ENCODE results near the gene CXCL11. TPM values are rescaled to one million over a fixed set of nuclear protein-coding genes. Genes with fewer than 3 reads are reported as not detected.

CXCL11 gene
- total RNA-seq, 1 experiment from 2014 or later: 0.30 TPM

GRCh38 chr4:76011018-76011670, 24.7 kb downstream of the CXCL11 start:
- no peaks in the 10 kb centered on the region for H3K9me3 ChIP-seq (ENCODE audit: low read depth, low read length, poor library complexity, severe bottlenecking)
- H3K27ac ChIP-seq (ENCODE audit: low read depth, low read length, poor library complexity, severe bottlenecking): peak overlapping the region; percentile 61
- no peaks in the 10 kb centered on the region for H3K27me3 ChIP-seq (replicated peaks; ENCODE audit: insufficient read depth, low read depth, low read length, poor library complexity)
- peaks cover 15% of the 10 kb centered on the region for H3K4me1 ChIP-seq (ENCODE audit: insufficient read depth, low read length, poor library complexity, severe bottlenecking)
- H3K36me3 ChIP-seq (ENCODE audit: insufficient read depth, low read length, poor library complexity, severe bottlenecking): no peaks in the 10 kb centered on the region
- no peak for DNase-seq (ENCODE audit: low spot score)
- H3K4me3 ChIP-seq (ENCODE audit: low read depth, low read length, poor library complexity, severe bottlenecking): no peak overlapping the region
- TF ChIP-seq CTCF (conservative IDR thresholded peaks at IDR 0.05; ENCODE audit: low read depth, low read length) (no peak), EZH2 (IDR thresholded peaks at IDR 0.05; ENCODE audit: borderline replicate concordance, low read depth, low read length, poor library complexity, severe bottlenecking) (no peak)
- CTCF ChIA-PET: no interaction called here
- intact Hi-C loops (cut with micrococcal nuclease; ENCODE audit: unreplicated experiment): no loop called here
- POLR2A ChIA-PET (ENCODE audit: low non-redundant PET): no interaction called here
- no TSS peak for BruUV-seq (replicated peaks)

- H3K36me3 ChIP-seq (ENCODE audit: insufficient read depth, low read length, poor library complexity, severe bottlenecking): no peaks in the 10 kb centered on the region
- intact Hi-C loops (cut with micrococcal nuclease; ENCODE audit: unreplicated experiment): no loop called here
- H3K27ac ChIP-seq (ENCODE audit: low read depth, low read length, poor library complexity, severe bottlenecking): no peak overlapping the region
- ChIA-PET CTCF (no interaction called here), POLR2A (ENCODE audit: low non-redundant PET) (no interaction called here)
- no peak for DNase-seq (ENCODE audit: low spot score)
- TF ChIP-seq EZH2 (IDR thresholded peaks at IDR 0.05; ENCODE audit: borderline replicate concordance, low read depth, low read length, poor library complexity, severe bottlenecking): no peak
- no peak for TF ChIP-seq CTCF (conservative IDR thresholded peaks at IDR 0.05; ENCODE audit: low read depth, low read length)
- H3K4me1 ChIP-seq (ENCODE audit: insufficient read depth, low read length, poor library complexity, severe bottlenecking): peaks cover 15% of the 10 kb centered on the region
- H3K4me3 ChIP-seq (ENCODE audit: low read depth, low read length, poor library complexity, severe bottlenecking): no peak overlapping the region
- no peaks in the 10 kb centered on the region for H3K9me3 ChIP-seq (ENCODE audit: low read depth, low read length, poor library complexity, severe bottlenecking)
- no TSS peak for BruUV-seq (replicated peaks)
- no peaks in the 10 kb centered on the region for H3K27me3 ChIP-seq (replicated peaks; ENCODE audit: insufficient read depth, low read depth, low read length, poor library complexity)
These were observed 25.3 kb downstream of the CXCL11 start for GRCh38 chr4:76010576-76010975.

GRCh38 chr4:76009311-76009710, 26.6 kb downstream of the CXCL11 start:
- H3K4me3 ChIP-seq (ENCODE audit: low read depth, low read length, poor library complexity, severe bottlenecking): no peak overlapping the region
- H3K27me3 ChIP-seq (replicated peaks; ENCODE audit: insufficient read depth, low read depth, low read length, poor library complexity): no peaks in the 10 kb centered on the region
- DNase-seq (ENCODE audit: low spot score): no peak
- intact Hi-C loops (cut with micrococcal nuclease; ENCODE audit: unreplicated experiment): no loop called here
- ChIA-PET POLR2A (ENCODE audit: low non-redundant PET) (no interaction called here), CTCF (no interaction called here)
- H3K9me3 ChIP-seq (ENCODE audit: low read depth, low read length, poor library complexity, severe bottlenecking): no peaks in the 10 kb centered on the region
- no TSS peak for BruUV-seq (replicated peaks)
- no peaks in the 10 kb centered on the region for H3K36me3 ChIP-seq (ENCODE audit: insufficient read depth, low read length, poor library complexity, severe bottlenecking)
- no peak for TF ChIP-seq CTCF (conservative IDR thresholded peaks at IDR 0.05; ENCODE audit: low read depth, low read length)
- no peak for TF ChIP-seq EZH2 (IDR thresholded peaks at IDR 0.05; ENCODE audit: borderline replicate concordance, low read depth, low read length, poor library complexity, severe bottlenecking)
- no peak overlapping the region for H3K27ac ChIP-seq (ENCODE audit: low read depth, low read length, poor library complexity, severe bottlenecking)
- peaks cover 15% of the 10 kb centered on the region for H3K4me1 ChIP-seq (ENCODE audit: insufficient read depth, low read length, poor library complexity, severe bottlenecking)
